Measurements from ENCODE around the gene MAPKBP1. TPM values are rescaled to one million over a fixed set of nuclear protein-coding genes. Genes with fewer than 3 reads are reported as not detected.

Gene MAPKBP1
- total RNA-seq, 4 donors from 2014 or later = 22.1 to 54.6 (median 36.6) TPM

DNA sequence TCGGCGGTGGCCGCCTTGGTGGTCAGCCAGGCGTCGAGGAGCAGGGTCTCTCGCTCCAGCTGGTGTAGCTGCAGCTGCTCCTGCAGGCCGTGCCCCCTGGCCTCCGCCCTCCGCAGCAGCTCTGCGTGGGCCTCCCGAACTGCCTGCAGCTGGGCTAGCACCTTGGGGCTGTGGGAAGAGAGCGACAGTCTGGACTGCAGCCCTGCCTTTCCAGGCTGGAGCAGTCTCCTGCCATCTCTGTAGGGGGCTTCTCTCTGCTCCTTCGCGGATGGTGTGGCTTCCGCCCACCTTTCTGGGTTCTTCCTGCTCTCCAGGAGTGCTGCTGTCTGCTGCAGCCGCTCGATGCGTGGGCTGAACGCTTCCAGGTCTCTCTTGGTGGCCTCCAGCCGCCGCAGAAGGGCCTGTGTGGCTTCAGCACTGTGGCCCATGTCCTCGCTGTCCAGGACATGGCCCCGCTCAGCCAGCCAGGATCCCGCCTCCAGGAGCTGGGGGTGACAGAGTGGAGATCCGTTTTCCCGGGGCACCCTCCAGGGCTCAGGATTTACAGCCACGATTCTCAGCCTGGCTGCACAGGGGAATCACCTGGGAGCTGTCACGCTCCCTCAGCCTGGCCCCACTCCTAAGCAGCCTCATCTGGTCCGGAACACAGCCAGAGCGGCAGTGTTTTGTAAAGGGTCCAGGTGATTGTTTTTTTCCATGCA, 81.1 kb downstream of the MAPKBP1 start:
- H3K27me3 ChIP-seq = peaks cover 0 to 39% of the 10 kb centered on the region in 2 donors
- DNase-seq (ENCODE audit: low spot score in 2 of 2) = no peak

GRCh38 chr15:41856262-41856661, 82.0 kb downstream of the MAPKBP1 start:
- 89 to 94% methylated on average over 13 to 17 of the region's 17 CpGs for WGBS, 2 donors
- no peak overlapping the region for H3K4me3 ChIP-seq
- H3K9me3 ChIP-seq = no peaks in the 10 kb centered on the region
- H3K36me3 ChIP-seq = peaks cover 0 to under 1% (median 0%) of the 10 kb centered on the region in 3 donors
- H3K27me3 ChIP-seq = peaks cover 0 to 39% of the 10 kb centered on the region in 2 donors
- peaks cover 0 to 3% (median 0%) of the 10 kb centered on the region in 4 donors for H3K4me1 ChIP-seq
- TF ChIP-seq EP300 (IDR thresholded peaks at IDR 0.05) (no peak), POLR2A (IDR thresholded peaks at IDR 0.05) (no peak)
- TF ChIP-seq, protein P1, sequence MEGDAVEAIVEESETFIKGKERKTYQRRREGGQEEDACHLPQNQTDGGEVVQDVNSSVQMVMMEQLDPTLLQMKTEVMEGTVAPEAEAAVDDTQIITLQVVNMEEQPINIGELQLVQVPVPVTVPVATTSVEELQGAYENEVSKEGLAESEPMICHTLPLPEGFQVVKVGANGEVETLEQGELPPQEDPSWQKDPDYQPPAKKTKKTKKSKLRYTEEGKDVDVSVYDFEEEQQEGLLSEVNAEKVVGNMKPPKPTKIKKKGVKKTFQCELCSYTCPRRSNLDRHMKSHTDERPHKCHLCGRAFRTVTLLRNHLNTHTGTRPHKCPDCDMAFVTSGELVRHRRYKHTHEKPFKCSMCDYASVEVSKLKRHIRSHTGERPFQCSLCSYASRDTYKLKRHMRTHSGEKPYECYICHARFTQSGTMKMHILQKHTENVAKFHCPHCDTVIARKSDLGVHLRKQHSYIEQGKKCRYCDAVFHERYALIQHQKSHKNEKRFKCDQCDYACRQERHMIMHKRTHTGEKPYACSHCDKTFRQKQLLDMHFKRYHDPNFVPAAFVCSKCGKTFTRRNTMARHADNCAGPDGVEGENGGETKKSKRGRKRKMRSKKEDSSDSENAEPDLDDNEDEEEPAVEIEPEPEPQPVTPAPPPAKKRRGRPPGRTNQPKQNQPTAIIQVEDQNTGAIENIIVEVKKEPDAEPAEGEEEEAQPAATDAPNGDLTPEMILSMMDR (IDR thresholded peaks at IDR 0.05) = no peak
- DNase-seq (ENCODE audit: low spot score in 2 of 2) = no peak
- H3K27ac ChIP-seq = no peak overlapping the region

More for the DNA sequence above, 81.1 kb downstream of the MAPKBP1 start:
- no peak overlapping the region for H3K27ac ChIP-seq
- H3K9me3 ChIP-seq = no peaks in the 10 kb centered on the region
- peaks cover 0 to 1% (median 0%) of the 10 kb centered on the region in 4 donors for H3K4me1 ChIP-seq
- no peaks in the 10 kb centered on the region for H3K36me3 ChIP-seq
- H3K4me3 ChIP-seq = no peak overlapping the region
- WGBS, 2 donors = 61 to 64% methylated on average over 18 to 30 of the region's 30 CpGs
- TF ChIP-seq POLR2A (IDR thresholded peaks at IDR 0.05) (no peak), EP300 (IDR thresholded peaks at IDR 0.05) (no peak)
- TF ChIP-seq, protein P1 (IDR thresholded peaks at IDR 0.05) = no peak

- no peak for DNase-seq (ENCODE audit: low spot score in 2 of 2)
- Histone ChIP-seq H3K9me3 (no peaks in the 10 kb centered on the region), H3K4me1 (peaks cover 0 to 3% (median 0%) of the 10 kb centered on the region in 4 donors), H3K27me3 (peaks cover 0 to 39% of the 10 kb centered on the region in 2 donors), H3K36me3 (peaks cover 0 to 5% (median 0%) of the 10 kb centered on the region in 3 donors), H3K27ac (no peak overlapping the region), H3K4me3 (no peak overlapping the region)
- WGBS, 2 donors = 98 to 100% methylated on average over 3 to 7 of the region's 12 CpGs
- TF ChIP-seq, protein P1 (IDR thresholded peaks at IDR 0.05) = no peak
- TF ChIP-seq EP300 (IDR thresholded peaks at IDR 0.05) (no peak), POLR2A (IDR thresholded peaks at IDR 0.05) (no peak)
These were observed 82.4 kb downstream of the MAPKBP1 start for GRCh38 chr15:41856716-41857115.

DNA sequence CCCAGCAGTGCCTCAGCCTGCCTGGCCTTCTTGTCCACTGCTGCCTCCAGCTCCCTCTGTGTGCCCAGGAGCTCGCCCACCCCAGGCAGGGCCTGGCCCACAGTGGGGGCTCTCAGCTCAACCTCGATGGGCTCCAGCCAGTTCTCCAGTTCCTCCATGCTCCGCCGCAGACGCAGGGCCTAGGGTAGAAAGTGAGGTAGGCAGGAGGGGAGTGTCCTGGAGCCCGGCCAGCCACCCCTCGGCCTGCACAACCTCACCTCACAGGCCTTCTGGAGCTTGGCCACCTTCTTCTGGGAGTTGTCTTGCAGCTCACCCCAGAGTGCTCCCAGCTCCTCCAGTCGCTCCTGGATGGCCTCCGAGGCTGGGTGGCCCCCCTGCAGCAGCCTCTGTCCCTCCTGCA, 83.0 kb downstream of the MAPKBP1 start:
- H3K27ac ChIP-seq = no peak overlapping the region
- peaks cover 0 to 39% of the 10 kb centered on the region in 2 donors for H3K27me3 ChIP-seq
- no peak for DNase-seq (ENCODE audit: low spot score in 2 of 2)
- TF ChIP-seq POLR2A (IDR thresholded peaks at IDR 0.05) (no peak), EP300 (IDR thresholded peaks at IDR 0.05) (no peak)
- TF ChIP-seq, protein P1 (IDR thresholded peaks at IDR 0.05) = no peak
- peaks cover 0 to 3% (median 0%) of the 10 kb centered on the region in 4 donors for H3K4me1 ChIP-seq
- no peaks in the 10 kb centered on the region for H3K9me3 ChIP-seq
- peaks cover 0 to 5% (median 0%) of the 10 kb centered on the region in 3 donors for H3K36me3 ChIP-seq
- 71 to 90% methylated on average over 4 to 9 of the region's 9 CpGs for WGBS, 2 donors
- H3K4me3 ChIP-seq = no peak overlapping the region

DNA sequence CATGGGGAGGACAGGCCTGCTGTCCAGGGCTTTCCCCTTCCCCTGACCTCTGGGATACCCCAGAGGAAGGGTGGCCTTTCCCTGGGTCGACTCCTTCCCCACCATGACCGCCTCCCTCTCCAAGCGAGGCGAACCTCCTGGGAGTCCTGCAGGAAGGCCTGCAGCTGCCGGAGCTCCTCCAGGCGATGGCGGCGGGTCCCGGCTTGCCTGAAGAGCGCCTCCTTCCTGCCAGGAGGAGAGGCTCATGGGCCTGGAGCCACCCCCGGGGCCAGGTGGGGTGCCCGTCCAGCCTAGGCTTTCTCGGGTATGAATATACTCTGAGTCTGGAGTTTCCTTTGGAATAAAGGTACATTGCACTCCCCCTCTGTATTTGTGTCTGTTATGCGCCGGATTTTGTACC, 84.5 kb downstream of the MAPKBP1 start:
- Histone ChIP-seq H3K4me3 (no peak overlapping the region), H3K9me3 (no peaks in the 10 kb centered on the region), H3K27ac (no peak overlapping the region), H3K4me1 (peaks cover 0 to 3% (median 0%) of the 10 kb centered on the region in 4 donors), H3K27me3 (peaks cover 0 to 29% of the 10 kb centered on the region in 2 donors), H3K36me3 (peaks cover 0 to 5% (median 0%) of the 10 kb centered on the region in 3 donors)
- WGBS, 2 donors = 85 to 94% methylated on average over 8 to 15 of the region's 15 CpGs
- no peak for DNase-seq (ENCODE audit: low spot score in 2 of 2)
- TF ChIP-seq POLR2A (IDR thresholded peaks at IDR 0.05) = no peak
- TF ChIP-seq, protein P1 (IDR thresholded peaks at IDR 0.05) = no peak
- TF ChIP-seq EP300 (IDR thresholded peaks at IDR 0.05) = no peak
